H9 (cell line): ENCODE results near the gene SMIM23. TPM values are rescaled to one million over a fixed set of nuclear protein-coding genes. Genes with fewer than 3 reads are reported as not detected.

Experiments
- DNase-seq: peaks from one replicate; pipeline ENCODE4 v3.0.0-alpha.2; 2017
- H2AFZ ChIP-seq: one replicate; pipeline ENCODE4 v1.6.1; 2013; ENCODE audit warnings: mild to moderate bottlenecking, low read length, control low read depth, moderate library complexity
- H2AK5ac ChIP-seq: 2 replicates; pipeline ENCODE4 v1.6.1; 2013; ENCODE audit warnings: low read length, control low read depth, mixed read lengths; ENCODE audit not compliant: insufficient read length
- H2BK120ac ChIP-seq: one replicate; pipeline ENCODE4 v1.6.1; 2013; ENCODE audit warnings: low read depth, mild to moderate bottlenecking, low read length, control low read depth, inconsistent platforms; ENCODE audit not compliant: poor library complexity, severe bottlenecking
- H2BK12ac ChIP-seq: 2 replicates; pipeline ENCODE4 v1.6.1; 2013; ENCODE audit warnings: low read length, control low read depth, mixed read lengths, low read depth; ENCODE audit not compliant: insufficient read length
- H2BK15ac ChIP-seq: 2 replicates; pipeline ENCODE4 v1.6.1; 2013; ENCODE audit warnings: low read depth, low read length, control low read depth
- H2BK20ac ChIP-seq: one replicate; pipeline ENCODE4 v1.6.1; 2013; ENCODE audit warnings: low read depth, mild to moderate bottlenecking, low read length, control low read depth, inconsistent platforms; ENCODE audit not compliant: poor library complexity, severe bottlenecking
- H2BK5ac ChIP-seq: 2 replicates; pipeline ENCODE4 v1.6.1; 2013; ENCODE audit warnings: low read length, control low read depth, mixed read lengths; ENCODE audit not compliant: insufficient read length
- H3K14ac ChIP-seq: 2 replicates; pipeline ENCODE4 v1.6.1; 2013; ENCODE audit warnings: low read length, control low read depth; ENCODE audit not compliant: insufficient read depth
- H3K18ac ChIP-seq: 2 replicates; pipeline ENCODE4 v1.6.1; 2013; ENCODE audit warnings: low read depth, mild to moderate bottlenecking, mixed read lengths, low read length, control low read depth; ENCODE audit not compliant: insufficient read length
- H3K23ac ChIP-seq: 2 replicates; pipeline ENCODE4 v1.6.1; 2013; ENCODE audit warnings: low read length, control low read depth, mixed read lengths, low read depth; ENCODE audit not compliant: insufficient read length
- H3K23me2 ChIP-seq: 2 replicates; pipeline ENCODE4 v1.6.1; 2013; ENCODE audit warnings: low read depth, mild to moderate bottlenecking, mixed read lengths, low read length, control low read depth; ENCODE audit not compliant: insufficient read length, poor library complexity, severe bottlenecking
- H3K27ac ChIP-seq: 2 replicates; pipeline ENCODE4 v1.5.1; 2013; ENCODE audit warnings: low read length, control low read depth, mixed read lengths, low read depth; ENCODE audit not compliant: insufficient read length
- H3K27me3 ChIP-seq: 2 replicates; pipeline ENCODE4 v1.6.1; 2013; ENCODE audit warnings: low read length, control low read depth, inconsistent platforms; ENCODE audit not compliant: insufficient read depth
- H3K4ac ChIP-seq: 2 replicates; pipeline ENCODE4 v1.6.1; 2013; ENCODE audit warnings: low read depth, mild to moderate bottlenecking, control low read depth, inconsistent platforms, low read length, moderate library complexity
- H3K4me1 ChIP-seq: 2 replicates; pipeline ENCODE4 v1.6.1; 2013; ENCODE audit warnings: low read length, control low read depth, inconsistent platforms; ENCODE audit not compliant: insufficient read depth
- H3K4me2 ChIP-seq: 2 replicates; pipeline ENCODE4 v1.6.1; 2013; ENCODE audit warnings: low read length, control low read depth, mixed read lengths; ENCODE audit not compliant: insufficient read length, insufficient read depth
- H3K56ac ChIP-seq: 2 replicates; pipeline ENCODE4 v1.6.1; 2013; ENCODE audit warnings: low read depth, mild to moderate bottlenecking, mixed read lengths, low read length, control low read depth; ENCODE audit not compliant: insufficient read length
- H3K79me1 ChIP-seq: 2 replicates; pipeline ENCODE4 v1.6.1; 2013; ENCODE audit warnings: low read depth, mild to moderate bottlenecking, moderate library complexity, low read length, control low read depth, inconsistent platforms; ENCODE audit not compliant: insufficient read depth, poor library complexity, severe bottlenecking
- H3K79me2 ChIP-seq: 2 replicates; pipeline ENCODE4 v1.6.1; 2013; ENCODE audit warnings: low read length, control low read depth, inconsistent platforms; ENCODE audit not compliant: insufficient read depth
- H3K9ac ChIP-seq: 2 replicates; pipeline ENCODE4 v1.6.1; 2013; ENCODE audit warnings: low read length, control low read depth, mixed read lengths; ENCODE audit not compliant: insufficient read length; ENCODE audit errors: extremely low read depth
- H3K9me3 ChIP-seq: one replicate; pipeline ENCODE4 v1.6.1; 2013; ENCODE audit warnings: low read depth, low read length, inconsistent platforms; ENCODE audit not compliant: control insufficient read depth
- H3T11ph ChIP-seq: one replicate; pipeline ENCODE4 v1.6.1; 2013; ENCODE audit warnings: mild to moderate bottlenecking, low read length, control low read depth, inconsistent platforms
- H4K20me1 ChIP-seq: one replicate; pipeline ENCODE4 v1.6.1; 2013; ENCODE audit not compliant: control insufficient read depth, insufficient read length, insufficient read depth
- H4K5ac ChIP-seq: 2 replicates; pipeline ENCODE4 v1.6.1; 2013; ENCODE audit warnings: low read depth, mild to moderate bottlenecking, mixed read lengths, low read length, control low read depth; ENCODE audit not compliant: insufficient read length
- H4K8ac ChIP-seq: replicated peaks from 2 replicates; pipeline ENCODE4 v1.6.1; 2013; ENCODE audit warnings: low read length, control low read depth, mixed read lengths, low read depth; ENCODE audit not compliant: insufficient read length
- H4K91ac ChIP-seq: 2 replicates; pipeline ENCODE4 v1.6.1; 2013; ENCODE audit warnings: low read depth, mild to moderate bottlenecking, moderate library complexity, mixed read lengths, low read length, control low read depth; ENCODE audit not compliant: insufficient read length
- H3K27ac Mint-ChIP-seq, 3 experiments: 2 replicates in 2 of 3; 3 replicates in 1 of 3; pipeline ENCODE4 v1.8.0; 2020 to 2021; ENCODE audit warnings: mixed read lengths in 3 of 3, mild to moderate bottlenecking in 1 of 3, moderate library complexity in 1 of 3
- H3K27me3 Mint-ChIP-seq: 2 replicates; pipeline ENCODE4 v1.8.0; 2021; ENCODE audit warnings: low read depth, mild to moderate bottlenecking, moderate library complexity, mixed read lengths
- H3K36me3 Mint-ChIP-seq, 3 experiments: 2 replicates in 2 of 3; 3 replicates in 1 of 3; pipeline ENCODE4 v1.8.0; 2020 to 2021; ENCODE audit warnings: low read depth in 3 of 3, mixed read lengths in 3 of 3; ENCODE audit not compliant: insufficient read depth in 1 of 3
- H3K4me1 Mint-ChIP-seq, 2 experiments: 2 replicates each; pipeline ENCODE4 v1.8.0; 2020; ENCODE audit warnings: mixed read lengths in 2 of 2
- H3K4me3 Mint-ChIP-seq, 2 experiments: 2 replicates in 1 of 2; 3 replicates in 1 of 2; pipeline ENCODE4 v1.8.0; 2020 to 2021; ENCODE audit warnings: mild to moderate bottlenecking in 2 of 2, mixed read lengths in 2 of 2, moderate library complexity in 1 of 2
- H3K9me3 Mint-ChIP-seq, 2 experiments: 2 replicates in 1 of 2; 3 replicates in 1 of 2; pipeline ENCODE4 v1.8.0; 2020; ENCODE audit warnings: mild to moderate bottlenecking in 2 of 2, mixed read lengths in 2 of 2, moderate library complexity in 1 of 2
- WGBS: extraction: QIAGEN DNeasy Blood & Tissue Kit; methylation state at CpG from one replicate; pipeline ENCODE4 v1.1.7; 2013; ENCODE audit warnings: missing lambda C conversion rate, low lambda C conversion rate, mixed read lengths; ENCODE audit not compliant: insufficient read length; ENCODE audit errors: extremely low coverage; 5-methylcytosine and 5-hydroxymethylcytosine counted together
- total RNA-seq: library from RNA; stranded (reverse); gene quantifications from 2 replicates; pipeline ENCODE4 v1.2.1, GENCODE V29; 2021
- TF ChIP-seq, protein P1 (sequence below): fragments of 200-600 bp; sonication (generic); conservative IDR thresholded peaks from 3 replicates; pipeline ENCODE4 v1.8.0; 2021; ENCODE audit warnings: antibody characterized with exemption, mild to moderate bottlenecking

The SMIM23 gene
- total RNA-seq, 1 experiment from 2014 or later, result not detected

DNA sequence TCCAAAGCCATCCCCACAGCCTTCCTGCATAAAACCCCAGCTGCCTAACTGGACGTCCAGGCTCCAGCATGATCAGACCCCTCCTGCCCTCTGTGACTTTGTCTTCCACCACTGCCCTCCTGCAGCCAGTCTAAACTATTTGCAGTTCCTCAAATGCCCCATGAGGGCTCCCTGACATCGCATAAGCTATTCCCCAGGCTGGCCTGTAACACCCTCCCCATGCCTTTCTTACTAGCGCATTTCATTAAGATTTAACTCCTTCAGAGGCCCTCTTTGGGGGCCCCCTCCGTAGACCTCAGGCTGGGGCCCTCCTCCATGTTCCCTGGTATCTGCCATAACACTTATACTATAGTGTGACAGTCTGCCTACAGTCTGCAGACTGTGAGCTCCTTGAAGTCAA, 15.5 kb upstream of the SMIM23 start:
- Mint-ChIP-seq H3K4me1 (peaks cover 7 to 9% of the 10 kb centered on the region in 2 experiments), H3K9me3 (peaks cover 16 to 20% of the 10 kb centered on the region in 2 experiments), H3K27ac (peak overlapping the region in 2 of 3 experiments; percentile 31 to 45; a peak in 3 of 7 replicates), H3K27me3 (peaks cover 4% of the 10 kb centered on the region), H3K36me3 (peaks cover 0 to 13% (median 0%) of the 10 kb centered on the region in 3 experiments; a peak in 1 of 7 replicates), H3K4me3 (peak overlapping the region in 1 of 2 experiments; percentile 0; a peak in 1 of 5 replicates)
- H2BK20ac ChIP-seq, result no peak overlapping the region
- H3T11ph ChIP-seq, result no peak overlapping the region
- H3K27ac ChIP-seq, result no peak overlapping the region
- H4K5ac ChIP-seq, result no peak overlapping the region
- H3K79me1 ChIP-seq, result no peaks in the 10 kb centered on the region
- H3K4me1 ChIP-seq, result no peaks in the 10 kb centered on the region; the same call in 1 of the 2 replicates
- DNase-seq, result peak; percentile 47
- TF ChIP-seq, protein P1, sequence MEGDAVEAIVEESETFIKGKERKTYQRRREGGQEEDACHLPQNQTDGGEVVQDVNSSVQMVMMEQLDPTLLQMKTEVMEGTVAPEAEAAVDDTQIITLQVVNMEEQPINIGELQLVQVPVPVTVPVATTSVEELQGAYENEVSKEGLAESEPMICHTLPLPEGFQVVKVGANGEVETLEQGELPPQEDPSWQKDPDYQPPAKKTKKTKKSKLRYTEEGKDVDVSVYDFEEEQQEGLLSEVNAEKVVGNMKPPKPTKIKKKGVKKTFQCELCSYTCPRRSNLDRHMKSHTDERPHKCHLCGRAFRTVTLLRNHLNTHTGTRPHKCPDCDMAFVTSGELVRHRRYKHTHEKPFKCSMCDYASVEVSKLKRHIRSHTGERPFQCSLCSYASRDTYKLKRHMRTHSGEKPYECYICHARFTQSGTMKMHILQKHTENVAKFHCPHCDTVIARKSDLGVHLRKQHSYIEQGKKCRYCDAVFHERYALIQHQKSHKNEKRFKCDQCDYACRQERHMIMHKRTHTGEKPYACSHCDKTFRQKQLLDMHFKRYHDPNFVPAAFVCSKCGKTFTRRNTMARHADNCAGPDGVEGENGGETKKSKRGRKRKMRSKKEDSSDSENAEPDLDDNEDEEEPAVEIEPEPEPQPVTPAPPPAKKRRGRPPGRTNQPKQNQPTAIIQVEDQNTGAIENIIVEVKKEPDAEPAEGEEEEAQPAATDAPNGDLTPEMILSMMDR, result peak; percentile 41; the same call in 2 of the 3 replicates
- H3K9ac ChIP-seq, result no peak overlapping the region
- no peak overlapping the region for H2BK12ac ChIP-seq
- no peak overlapping the region for H2AK5ac ChIP-seq
- no peak overlapping the region for H4K8ac ChIP-seq
- no peak overlapping the region for H3K4me2 ChIP-seq
- H4K91ac ChIP-seq, result no peak overlapping the region
- no peaks in the 10 kb centered on the region for H3K27me3 ChIP-seq
- no peaks in the 10 kb centered on the region for H3K23me2 ChIP-seq
- H2BK15ac ChIP-seq, result no peak overlapping the region
- H2BK120ac ChIP-seq, result no peak overlapping the region
- H3K4ac ChIP-seq, result no peak overlapping the region
- H4K20me1 ChIP-seq, result no peaks in the 10 kb centered on the region
- no peak overlapping the region for H3K23ac ChIP-seq
- no peaks in the 10 kb centered on the region for H3K9me3 ChIP-seq
- H3K18ac ChIP-seq, result no peak overlapping the region
- no peak overlapping the region for H3K14ac ChIP-seq
- no peak overlapping the region for H2BK5ac ChIP-seq
- H3K56ac ChIP-seq, result no peak overlapping the region
- no CpG with 5 or more reads among the region's 4 CpGs for WGBS
- H3K79me2 ChIP-seq, result no peaks in the 10 kb centered on the region
- H2AFZ ChIP-seq, result no peak overlapping the region
